Bronchial epithelial cell (primary cell): ENCODE results near the gene ADNP. TPM values are rescaled to one million over a fixed set of nuclear protein-coding genes. Genes with fewer than 3 reads are reported as not detected.

ENCODE experiments used
- DNase-seq: peaks from one replicate; pipeline ENCODE4 v3.0.0-alpha.2; 2010; ENCODE audit warnings: low read depth
- FAIRE-seq: peaks from 2 replicates; lab custom pipeline; 2011; peaks lifted over from hg19 to GRCh38; lab: Jason Lieb, UNC
- H3K27me3 ChIP-seq: 2 replicates; pipeline ENCODE4 v1.5.1; 2011; ENCODE audit warnings: low read length; ENCODE audit not compliant: control insufficient read depth, insufficient read depth
- H3K36me3 ChIP-seq: 2 replicates; pipeline ENCODE4 v1.5.1; 2011; ENCODE audit warnings: low read length; ENCODE audit not compliant: control insufficient read depth, insufficient read depth
- H3K4me3 ChIP-seq: 2 replicates; pipeline ENCODE4 v1.5.1; 2011; ENCODE audit warnings: mild to moderate bottlenecking, low read depth, low read length, control low read depth
- CTCF ChIP-seq: IDR thresholded peaks from 2 replicates; pipeline ENCODE4 v1.5.1; 2011; ENCODE audit warnings: mild to moderate bottlenecking, moderate library complexity, low read length, control low read depth, inconsistent platforms; ENCODE audit not compliant: insufficient read depth, severe bottlenecking
- total RNA-seq: library from RNA; depleted of rRNA; stranded (reverse); fragments of >200 nt; gene quantifications from 2 replicates; pipeline ENCODE4 v1.2.1, GENCODE V29; 2014

The ADNP gene
- total RNA-seq, 1 donor from 2014 or later, result 28.2 TPM

DNA sequence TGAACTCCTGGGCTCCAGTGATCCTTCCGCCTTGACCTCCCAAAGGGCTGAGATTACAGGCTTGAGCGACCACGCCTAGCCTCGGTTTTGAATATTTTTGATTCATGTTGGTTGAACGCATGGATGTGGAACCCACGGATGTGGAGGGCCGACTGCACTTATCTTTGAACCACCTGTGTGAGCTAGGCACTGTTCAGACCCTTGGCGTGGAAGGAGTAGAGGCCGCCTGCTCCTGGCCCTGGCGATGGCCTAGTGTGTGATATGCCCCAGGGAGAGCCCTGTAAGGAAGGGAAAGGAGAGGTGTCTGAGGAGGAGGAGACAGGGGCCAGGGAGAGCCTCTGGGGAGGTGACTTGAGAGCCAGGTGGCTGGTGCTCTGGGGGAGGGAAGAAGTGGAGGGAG, 72.1 kb downstream of the ADNP start:
- H3K36me3 ChIP-seq, result no peaks in the 10 kb centered on the region
- DNase-seq (no peak), FAIRE-seq (no peak)
- H3K4me3 ChIP-seq, result no peak overlapping the region
- no peak for TF ChIP-seq CTCF
- no peaks in the 10 kb centered on the region for H3K27me3 ChIP-seq

DNA sequence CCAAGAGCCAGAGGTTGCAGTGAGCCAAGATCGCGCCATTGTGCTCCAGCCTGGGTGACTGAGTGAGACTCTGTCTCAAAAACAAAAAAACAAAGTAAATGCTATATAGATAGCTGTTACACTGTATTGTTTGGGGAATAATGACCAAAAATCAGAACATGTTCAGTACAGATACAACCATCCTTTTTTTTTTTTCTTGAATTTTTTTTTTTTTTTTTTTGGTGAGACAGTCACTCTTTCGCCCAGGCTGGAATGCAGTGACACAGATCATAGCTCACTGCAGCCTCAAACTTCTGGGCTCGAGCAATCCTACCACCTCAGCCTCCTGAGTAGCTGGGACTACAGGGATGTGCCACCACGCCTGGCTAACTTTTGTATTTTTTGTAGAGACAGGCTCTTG, 72.7 kb downstream of the ADNP start:
- no peaks in the 10 kb centered on the region for H3K36me3 ChIP-seq
- no peaks in the 10 kb centered on the region for H3K27me3 ChIP-seq
- no peak for FAIRE-seq
- no peak overlapping the region for H3K4me3 ChIP-seq
- DNase-seq, result no peak
- no peak for TF ChIP-seq CTCF

GRCh38 chr20:50857348-50857747, 73.9 kb downstream of the ADNP start:
- TF ChIP-seq CTCF, result no peak
- H3K4me3 ChIP-seq, result no peak overlapping the region
- DNase-seq, result no peak
- H3K36me3 ChIP-seq, result no peaks in the 10 kb centered on the region
- no peak for FAIRE-seq
- no peaks in the 10 kb centered on the region for H3K27me3 ChIP-seq

DNA sequence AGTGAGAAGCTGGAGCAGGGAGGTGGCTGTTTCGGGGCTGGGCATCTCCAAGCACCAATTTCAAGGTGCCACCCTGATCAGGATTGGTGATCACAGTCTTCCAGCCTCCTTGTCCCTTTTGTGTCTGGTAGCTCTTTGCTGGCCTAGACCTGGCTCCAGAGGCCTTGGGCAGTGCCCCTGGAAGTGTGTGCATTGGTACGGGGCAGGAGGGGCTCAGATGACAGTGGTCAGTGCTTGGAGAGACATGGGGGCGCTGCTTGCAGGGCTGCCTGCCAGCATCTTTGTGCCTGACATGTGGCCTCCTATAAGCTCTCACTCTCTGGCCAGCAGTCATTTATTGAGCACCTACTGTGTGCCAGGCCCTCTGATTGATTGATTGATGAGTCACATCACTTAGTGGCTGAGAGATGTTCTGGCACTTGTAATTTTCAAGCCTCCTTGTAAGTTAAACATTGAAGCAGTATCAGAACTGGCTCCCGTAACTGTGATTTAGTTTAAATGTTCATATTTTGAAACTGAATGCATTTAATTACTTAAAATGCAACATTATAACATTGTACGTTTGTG, 74.7 kb downstream of the ADNP start:
- Histone ChIP-seq H3K4me3 (no peak overlapping the region), H3K36me3 (no peaks in the 10 kb centered on the region), H3K27me3 (no peaks in the 10 kb centered on the region)
- no peak for DNase-seq
- TF ChIP-seq CTCF, result no peak
- FAIRE-seq, result no peak

DNA sequence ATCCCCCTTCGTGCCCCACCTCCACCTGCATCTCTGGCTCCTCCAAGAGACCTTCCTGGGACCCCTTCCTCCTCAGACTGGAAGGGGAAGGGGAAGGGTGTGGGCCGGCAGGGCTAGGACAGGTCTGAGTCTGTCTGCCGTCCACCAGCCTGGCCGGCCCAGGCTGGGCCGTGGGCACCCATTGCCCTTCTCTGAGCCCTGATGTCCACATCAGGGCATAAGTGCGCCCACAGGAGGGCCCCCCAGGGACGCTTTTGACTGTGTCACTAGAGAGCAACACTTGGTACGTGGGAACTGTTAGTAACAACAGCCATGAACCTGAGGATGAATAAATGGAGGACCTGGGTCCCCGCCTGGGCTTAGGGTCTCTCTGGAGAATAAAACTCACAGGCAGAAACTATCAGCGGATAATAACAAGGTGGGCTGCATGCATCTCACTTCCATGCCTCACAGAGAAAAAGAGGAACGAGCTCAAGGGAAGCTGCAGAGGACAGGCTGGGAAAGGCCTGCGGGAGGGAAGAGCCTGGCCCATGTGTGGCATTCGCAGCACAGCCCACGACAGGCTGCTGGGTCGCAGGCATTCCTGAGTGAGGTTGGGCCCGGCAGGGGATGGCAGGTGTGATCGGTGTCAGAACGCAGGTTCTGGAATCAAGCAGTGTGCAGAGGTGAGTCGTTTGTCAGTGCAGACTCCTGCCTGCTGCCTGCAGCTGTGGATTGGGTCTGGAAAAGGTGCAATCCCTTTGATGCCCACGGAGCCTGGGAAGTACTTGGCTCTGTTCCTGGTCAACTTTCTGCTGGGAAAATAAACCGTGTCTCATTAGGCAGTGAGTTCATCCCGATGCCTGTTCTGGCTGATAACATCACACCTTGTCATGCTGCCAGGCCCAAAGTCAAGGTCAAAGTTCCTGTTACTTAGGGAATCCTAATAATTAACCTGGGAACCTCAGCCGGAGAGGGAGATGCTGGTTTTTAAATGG, 75.5 kb downstream of the ADNP start:
- Histone ChIP-seq H3K27me3 (no peaks in the 10 kb centered on the region), H3K36me3 (no peaks in the 10 kb centered on the region), H3K4me3 (no peak overlapping the region)
- TF ChIP-seq CTCF, result no peak
- DNase-seq (peak; percentile 53), FAIRE-seq (no peak)
